Fibroblast of lung (primary cell): Measurements from ENCODE around the gene GRM8. TPM values are rescaled to one million over a fixed set of nuclear protein-coding genes. Genes with fewer than 3 reads are reported as not detected.

Source experiments
- DNase-seq, 2 donors: peaks; one replicate each; pipeline versions ENCODE4 v3.0.0 to v3.0.0-alpha.2; 2010; ENCODE audit warnings: low read depth in 2 of 2
- H2AFZ ChIP-seq: 2 replicates; pipeline ENCODE4 v1.5.1; 2012; ENCODE audit warnings: low read length, control low read depth, inconsistent platforms
- H3K27ac ChIP-seq: 2 replicates; pipeline ENCODE4 v1.5.1; 2011; ENCODE audit warnings: low read length, control low read depth; ENCODE audit not compliant: insufficient read depth
- H3K27me3 ChIP-seq: 2 replicates; pipeline ENCODE4 v1.5.1; 2011; ENCODE audit warnings: mild to moderate bottlenecking, low read length; ENCODE audit not compliant: control insufficient read depth, insufficient read depth
- H3K36me3 ChIP-seq: 2 replicates; pipeline ENCODE4 v1.5.1; 2011; ENCODE audit warnings: low read length; ENCODE audit not compliant: control insufficient read depth, insufficient read depth
- H3K4me1 ChIP-seq: 2 replicates; pipeline ENCODE4 v1.5.1; 2011; ENCODE audit warnings: low read length; ENCODE audit not compliant: control insufficient read depth, insufficient read depth; ENCODE audit errors: extremely low read depth
- H3K4me2 ChIP-seq: 2 replicates; pipeline ENCODE4 v1.5.1; 2011; ENCODE audit warnings: low read length, control low read depth; ENCODE audit not compliant: insufficient read depth; ENCODE audit errors: extremely low read depth
- H3K4me3 ChIP-seq, 4 experiments: fragments of 200-600 bp in 1 of 4; sonication (generic) in 1 of 4; replicated peaks in 1 of 4; 2 replicates each; pipeline ENCODE4 v1.5.1; 2011 to 2016; ENCODE audit warnings: low read length in 4 of 4, low read depth in 3 of 4, mild to moderate bottlenecking in 3 of 4, control low read depth in 2 of 4, inconsistent platforms in 1 of 4, mixed read lengths in 1 of 4; ENCODE audit not compliant: insufficient read depth in 1 of 4; ENCODE audit errors: control extremely low read depth in 1 of 4
- H3K79me2 ChIP-seq: 2 replicates; pipeline ENCODE4 v1.5.1; 2012; ENCODE audit warnings: mild to moderate bottlenecking, low read length, inconsistent platforms; ENCODE audit not compliant: control insufficient read depth, insufficient read depth
- H3K9ac ChIP-seq: 2 replicates; pipeline ENCODE4 v1.5.1; 2011; ENCODE audit warnings: mild to moderate bottlenecking, low read length, control low read depth; ENCODE audit not compliant: insufficient read depth
- H3K9me3 ChIP-seq: 2 replicates; pipeline ENCODE4 v1.5.1; 2012; ENCODE audit warnings: low read depth, low read length; ENCODE audit not compliant: control insufficient read depth, insufficient read depth
- H4K20me1 ChIP-seq: 2 replicates; pipeline ENCODE4 v1.5.1; 2011; ENCODE audit warnings: low read length; ENCODE audit not compliant: control insufficient read depth, insufficient read depth; ENCODE audit errors: extremely low read depth
- CTCF ChIP-seq, 2 donors: IDR thresholded peaks in 1 of 2; conservative IDR thresholded peaks in 1 of 2; 1 replicate in 1 of 2; 2 replicates in 1 of 2; pipeline ENCODE4 v1.5.1; 2011 to 2012; ENCODE audit warnings: low read length in 2 of 2, control low read depth in 1 of 2, inconsistent platforms in 1 of 2, low read depth in 1 of 2, mild to moderate bottlenecking in 1 of 2
- EZH2 ChIP-seq: IDR thresholded peaks from 2 replicates; pipeline ENCODE4 v1.5.1; 2012; ENCODE audit warnings: low read length, control low read depth, mild to moderate bottlenecking; ENCODE audit errors: missing control alignments
- polyA plus RNA-seq, 2 donors: library from polyadenylated mRNA; depleted of rRNA in 1 of 2; stranded (reverse) in 1 of 2; unstranded in 1 of 2; fragments of >200 nt; gene quantifications; 2 replicates each; pipeline ENCODE4 v1.2.1, GENCODE V29; 2011 to 2012; ENCODE audit warnings: missing spikeins in 1 of 2
- total RNA-seq: library from RNA; depleted of rRNA; stranded (reverse); fragments of >200 nt; gene quantifications from 2 replicates; pipeline ENCODE4 v1.2.1, GENCODE V29; 2014

GRM8 gene
- total and polyA plus RNA-seq, 2 donors (not counting 1 experiment from before 2014, with no cell fraction given): not detected

GRCh38 chr7:126489874-126490273, 762.9 kb downstream of the GRM8 start:
- Histone ChIP-seq H3K9ac (no peak overlapping the region), H3K9me3 (no peaks in the 10 kb centered on the region), H3K4me2 (no peak overlapping the region), H3K4me1 (no peaks in the 10 kb centered on the region), H3K36me3 (no peaks in the 10 kb centered on the region), H2AFZ (no peak overlapping the region), H3K4me3 (no peak overlapping the region), H3K79me2 (no peaks in the 10 kb centered on the region), H3K27me3 (no peaks in the 10 kb centered on the region), H4K20me1 (no peaks in the 10 kb centered on the region), H3K27ac (no peak overlapping the region)
- TF ChIP-seq EZH2 (no peak), CTCF (conservative IDR thresholded peaks at IDR 0.05 in 1 of 2, IDR thresholded peaks at IDR 0.05 in 1 of 2; ENCODE audit: low read depth in 1 of 2, low read length in 2 of 2) (no peak)
- no peak for DNase-seq

DNA sequence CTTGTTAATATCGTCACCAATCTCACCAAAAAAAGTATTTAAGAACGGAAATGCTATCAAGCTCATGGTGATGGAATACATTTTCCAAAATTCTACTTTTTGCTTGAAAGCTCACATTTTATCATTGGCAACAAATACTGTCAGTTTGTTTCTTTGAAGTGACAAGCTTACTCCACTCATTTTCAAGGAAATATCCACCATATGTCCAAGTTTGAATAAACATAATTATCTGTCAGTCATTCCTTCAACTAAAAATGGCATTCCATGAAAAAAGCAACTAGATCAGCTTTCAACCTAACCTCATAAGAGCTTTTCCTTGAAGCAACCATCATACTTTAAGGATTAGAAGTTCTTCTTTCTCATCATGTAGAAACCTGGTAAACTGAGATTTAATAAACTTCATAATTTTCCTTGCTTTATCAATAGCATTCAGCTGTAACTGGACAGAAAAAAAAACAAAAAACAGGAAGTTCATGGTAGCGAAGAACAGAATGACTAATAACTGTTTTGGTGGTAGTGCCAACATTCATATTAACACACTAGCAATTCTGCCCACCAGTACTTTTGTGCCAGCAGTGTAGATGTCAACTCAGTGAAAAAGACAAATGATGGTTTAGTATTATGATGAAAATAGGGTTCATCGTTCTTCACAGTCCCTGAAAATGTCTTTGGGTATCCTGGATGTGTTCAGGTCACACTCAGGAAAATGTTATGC, 764.9 kb downstream of the GRM8 start:
- no peak for DNase-seq
- H3K4me1 ChIP-seq: no peaks in the 10 kb centered on the region
- no peaks in the 10 kb centered on the region for H3K27me3 ChIP-seq
- no peak overlapping the region for H3K4me2 ChIP-seq
- no peak overlapping the region for H3K27ac ChIP-seq
- H3K4me3 ChIP-seq: no peak overlapping the region
- H3K9me3 ChIP-seq: no peaks in the 10 kb centered on the region
- H3K9ac ChIP-seq: no peak overlapping the region
- H4K20me1 ChIP-seq: no peaks in the 10 kb centered on the region
- TF ChIP-seq EZH2: no peak
- no peak for TF ChIP-seq CTCF (conservative IDR thresholded peaks at IDR 0.05 in 1 of 2, IDR thresholded peaks at IDR 0.05 in 1 of 2; ENCODE audit: low read depth in 1 of 2, low read length in 2 of 2)
- H3K36me3 ChIP-seq: no peaks in the 10 kb centered on the region
- H2AFZ ChIP-seq: no peak overlapping the region
- no peaks in the 10 kb centered on the region for H3K79me2 ChIP-seq

GRCh38 chr7:126486806-126487205, 765.9 kb downstream of the GRM8 start:
- TF ChIP-seq EZH2 (no peak), CTCF (conservative IDR thresholded peaks at IDR 0.05 in 1 of 2, IDR thresholded peaks at IDR 0.05 in 1 of 2; ENCODE audit: low read depth in 1 of 2, low read length in 2 of 2) (no peak)
- H3K4me3 ChIP-seq: no peak overlapping the region
- H3K4me1 ChIP-seq: no peaks in the 10 kb centered on the region
- no peak overlapping the region for H2AFZ ChIP-seq
- no peak overlapping the region for H3K4me2 ChIP-seq
- no peak for DNase-seq
- no peaks in the 10 kb centered on the region for H3K27me3 ChIP-seq
- H3K27ac ChIP-seq: no peak overlapping the region
- H4K20me1 ChIP-seq: no peaks in the 10 kb centered on the region
- H3K79me2 ChIP-seq: no peaks in the 10 kb centered on the region
- H3K9me3 ChIP-seq: no peaks in the 10 kb centered on the region
- no peaks in the 10 kb centered on the region for H3K36me3 ChIP-seq
- H3K9ac ChIP-seq: no peak overlapping the region
